A673 (cell line): ENCODE results near the gene TFR2. TPM values are rescaled to one million over a fixed set of nuclear protein-coding genes. Genes with fewer than 3 reads are reported as not detected.

Experiments
- BruUV-seq: library from RNA; stranded (reverse); fragments of 400-500 nt; replicated peaks from 2 replicates; lab custom pipeline; 2021; lab: Mats Ljungman, UMichigan
- CTCF ChIA-PET: fragments of 300-600 bp; sonication (Branson Sonifier 250); formaldehyde crosslinking; loops from one replicate; lab custom pipeline; 2022; ENCODE audit warnings: antibody characterized with exemption; lab: Charles Lee
- POLR2A ChIA-PET: fragments of 300-600 bp; sonication (Branson Sonifier 250); formaldehyde crosslinking; loops from one replicate; lab custom pipeline; 2022; ENCODE audit warnings: antibody characterized with exemption; ENCODE audit not compliant: low non-redundant PET; lab: Charles Lee
- DNase-seq: peaks from one replicate; pipeline ENCODE4 v3.0.0-alpha.2; 2015; ENCODE audit warnings: low spot score
- H3K27ac ChIP-seq: fragments of 200-600 bp; sonication (generic); 2 replicates; pipeline ENCODE4 v1.5.1; 2016; ENCODE audit warnings: mixed run types, low read depth, mild to moderate bottlenecking, mixed read lengths, antibody characterized with exemption, low read length; ENCODE audit not compliant: poor library complexity, severe bottlenecking
- H3K27me3 ChIP-seq: fragments of 200-600 bp; sonication (generic); replicated peaks from 2 replicates; pipeline ENCODE4 v1.6.1; 2017; ENCODE audit warnings: mixed run types, low read depth, mild to moderate bottlenecking, mixed read lengths, antibody characterized with exemption, low read length; ENCODE audit not compliant: insufficient read depth, poor library complexity
- H3K36me3 ChIP-seq: fragments of 200-600 bp; sonication (generic); 2 replicates; pipeline ENCODE4 v1.6.1; 2016; ENCODE audit warnings: mixed run types, mild to moderate bottlenecking, mixed read lengths, antibody characterized with exemption, low read length; ENCODE audit not compliant: insufficient read depth, poor library complexity, severe bottlenecking
- H3K4me1 ChIP-seq: fragments of 200-600 bp; sonication (generic); 2 replicates; pipeline ENCODE4 v1.6.1; 2017; ENCODE audit warnings: mixed run types, mild to moderate bottlenecking, mixed read lengths, antibody characterized with exemption, low read length; ENCODE audit not compliant: insufficient read depth, poor library complexity, severe bottlenecking
- H3K4me3 ChIP-seq: fragments of 200-600 bp; sonication (generic); 2 replicates; pipeline ENCODE4 v1.5.1; 2016; ENCODE audit warnings: low read depth, mixed run types, mild to moderate bottlenecking, mixed read lengths, low read length; ENCODE audit not compliant: poor library complexity, severe bottlenecking
- H3K9me3 ChIP-seq: fragments of 200-600 bp; sonication (generic); 2 replicates; pipeline ENCODE4 v1.6.1; 2016; ENCODE audit warnings: mixed run types, low read depth, mild to moderate bottlenecking, mixed read lengths, antibody characterized with exemption, low read length; ENCODE audit not compliant: poor library complexity, severe bottlenecking
- EZH2 ChIP-seq: fragments of 200-600 bp; sonication (generic); IDR thresholded peaks from 2 replicates; pipeline ENCODE4 v1.6.1; 2017; ENCODE audit warnings: borderline replicate concordance, low read depth, mild to moderate bottlenecking, mixed read lengths, antibody characterized with exemption, low read length; ENCODE audit not compliant: poor library complexity, severe bottlenecking
- intact Hi-C: fragments of 100-400 bp; cut with micrococcal nuclease; formaldehyde crosslinking; loops from one replicate; pipeline ENCODE4 v1.10.0; 2022; ENCODE audit not compliant: unreplicated experiment
- total RNA-seq: library from RNA; stranded (reverse); gene quantifications from 2 replicates; pipeline ENCODE4 v1.2.3, GENCODE V29; 2021
- TF ChIP-seq, protein P1 (sequence below): fragments of 300-800, 200-600 bp; sonication (generic); conservative IDR thresholded peaks from 2 replicates; pipeline ENCODE4 v1.5.1; 2017; ENCODE audit warnings: low read depth, mild to moderate bottlenecking, antibody characterized with exemption, low read length, moderate library complexity, mixed read lengths

The TFR2 gene
- total RNA-seq, 1 experiment from 2014 or later = 2.0 TPM

GRCh38 chr7:100686201-100686821, 45.0 kb upstream of the TFR2 start:
- Histone ChIP-seq H3K36me3 (peaks cover 89% of the 10 kb centered on the region), H3K9me3 (no peaks in the 10 kb centered on the region), H3K27me3 (no peaks in the 10 kb centered on the region), H3K27ac (no peak overlapping the region), H3K4me1 (peaks cover 3% of the 10 kb centered on the region), H3K4me3 (no peak overlapping the region)
- intact Hi-C loops = no loop called here
- ChIA-PET CTCF (no interaction called here), POLR2A (no interaction called here)
- DNase-seq = no peak
- no peak for TF ChIP-seq EZH2
- TF ChIP-seq, protein P1, sequence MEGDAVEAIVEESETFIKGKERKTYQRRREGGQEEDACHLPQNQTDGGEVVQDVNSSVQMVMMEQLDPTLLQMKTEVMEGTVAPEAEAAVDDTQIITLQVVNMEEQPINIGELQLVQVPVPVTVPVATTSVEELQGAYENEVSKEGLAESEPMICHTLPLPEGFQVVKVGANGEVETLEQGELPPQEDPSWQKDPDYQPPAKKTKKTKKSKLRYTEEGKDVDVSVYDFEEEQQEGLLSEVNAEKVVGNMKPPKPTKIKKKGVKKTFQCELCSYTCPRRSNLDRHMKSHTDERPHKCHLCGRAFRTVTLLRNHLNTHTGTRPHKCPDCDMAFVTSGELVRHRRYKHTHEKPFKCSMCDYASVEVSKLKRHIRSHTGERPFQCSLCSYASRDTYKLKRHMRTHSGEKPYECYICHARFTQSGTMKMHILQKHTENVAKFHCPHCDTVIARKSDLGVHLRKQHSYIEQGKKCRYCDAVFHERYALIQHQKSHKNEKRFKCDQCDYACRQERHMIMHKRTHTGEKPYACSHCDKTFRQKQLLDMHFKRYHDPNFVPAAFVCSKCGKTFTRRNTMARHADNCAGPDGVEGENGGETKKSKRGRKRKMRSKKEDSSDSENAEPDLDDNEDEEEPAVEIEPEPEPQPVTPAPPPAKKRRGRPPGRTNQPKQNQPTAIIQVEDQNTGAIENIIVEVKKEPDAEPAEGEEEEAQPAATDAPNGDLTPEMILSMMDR = no peak
- BruUV-seq = no TSS peak

DNA sequence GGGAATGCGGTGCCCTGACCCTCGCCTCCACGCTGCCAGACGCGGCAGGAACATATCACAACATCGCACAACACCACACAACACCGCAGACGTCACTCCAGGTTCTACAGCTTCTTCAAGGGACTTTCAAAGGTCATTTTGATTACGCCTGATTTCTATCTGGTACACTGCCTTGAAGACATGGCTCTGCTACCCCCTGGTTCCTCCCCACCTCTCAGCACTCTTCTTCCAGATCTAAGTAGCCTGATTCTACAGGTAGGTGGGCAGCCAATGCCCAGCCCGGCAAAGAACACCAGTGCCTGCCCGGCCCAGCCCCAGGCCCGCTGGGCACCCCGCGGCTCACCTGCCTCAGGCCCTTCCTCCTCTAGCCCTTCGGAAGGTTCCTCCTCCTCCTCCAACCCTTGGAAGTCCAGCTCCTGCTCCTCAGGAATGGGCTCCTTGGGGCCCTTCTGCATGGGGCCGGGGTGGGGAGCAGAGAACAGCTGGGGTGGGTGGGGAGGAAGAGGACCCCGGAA, 44.3 kb upstream of the TFR2 start:
- POLR2A ChIA-PET = no interaction called here
- no TSS peak for BruUV-seq

GRCh38 chr7:100685049-100685605, 43.8 kb upstream of the TFR2 start:
- peaks cover 96% of the 10 kb centered on the region for H3K36me3 ChIP-seq
- intact Hi-C loops = no loop called here
- no TSS peak for BruUV-seq
- ChIA-PET POLR2A (no interaction called here), CTCF (no interaction called here)
- DNase-seq = no peak
- no peak overlapping the region for H3K4me3 ChIP-seq
- peaks cover 11% of the 10 kb centered on the region for H3K4me1 ChIP-seq
- no peak overlapping the region for H3K27ac ChIP-seq
- no peaks in the 10 kb centered on the region for H3K27me3 ChIP-seq
- TF ChIP-seq, protein P1 = no peak
- no peak for TF ChIP-seq EZH2
- H3K9me3 ChIP-seq = no peaks in the 10 kb centered on the region

More for the DNA sequence above, 44.3 kb upstream of the TFR2 start:
- Histone ChIP-seq H3K27ac (no peak overlapping the region), H3K4me3 (no peak overlapping the region), H3K9me3 (no peaks in the 10 kb centered on the region), H3K36me3 (peaks cover 90% of the 10 kb centered on the region), H3K27me3 (no peaks in the 10 kb centered on the region), H3K4me1 (peaks cover 5% of the 10 kb centered on the region)
- CTCF ChIA-PET = no interaction called here
- DNase-seq = no peak
- TF ChIP-seq, protein P1 = no peak
- intact Hi-C loops = no loop called here
